Measurements from ENCODE around the gene TGM1.

TGM1 gene

GRCh38 chr14:24291446-24292117 is 28.6 kb upstream of the TGM1 start:
- DNase-seq, result no peak

DNA sequence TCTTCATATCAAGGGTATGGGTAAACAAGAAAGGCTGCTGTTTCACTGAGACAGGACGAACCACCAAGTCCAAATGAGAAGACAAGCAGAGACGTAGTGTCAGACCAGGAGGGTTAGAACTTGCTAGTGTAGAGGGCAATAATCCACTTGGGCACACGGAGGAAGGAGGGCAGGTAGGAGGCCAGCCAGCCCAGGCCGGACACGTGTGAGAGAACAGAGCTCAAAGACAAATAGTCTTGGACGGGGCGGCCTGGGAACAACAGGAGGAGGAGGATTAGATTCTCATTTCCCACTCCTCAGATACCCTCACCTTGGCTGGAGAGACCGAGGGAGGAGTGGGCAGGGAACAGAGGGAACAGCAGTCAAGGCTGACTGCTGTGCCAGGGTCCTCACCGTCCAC is 27.8 kb upstream of the TGM1 start:
- DNase-seq, result no peak

DNA sequence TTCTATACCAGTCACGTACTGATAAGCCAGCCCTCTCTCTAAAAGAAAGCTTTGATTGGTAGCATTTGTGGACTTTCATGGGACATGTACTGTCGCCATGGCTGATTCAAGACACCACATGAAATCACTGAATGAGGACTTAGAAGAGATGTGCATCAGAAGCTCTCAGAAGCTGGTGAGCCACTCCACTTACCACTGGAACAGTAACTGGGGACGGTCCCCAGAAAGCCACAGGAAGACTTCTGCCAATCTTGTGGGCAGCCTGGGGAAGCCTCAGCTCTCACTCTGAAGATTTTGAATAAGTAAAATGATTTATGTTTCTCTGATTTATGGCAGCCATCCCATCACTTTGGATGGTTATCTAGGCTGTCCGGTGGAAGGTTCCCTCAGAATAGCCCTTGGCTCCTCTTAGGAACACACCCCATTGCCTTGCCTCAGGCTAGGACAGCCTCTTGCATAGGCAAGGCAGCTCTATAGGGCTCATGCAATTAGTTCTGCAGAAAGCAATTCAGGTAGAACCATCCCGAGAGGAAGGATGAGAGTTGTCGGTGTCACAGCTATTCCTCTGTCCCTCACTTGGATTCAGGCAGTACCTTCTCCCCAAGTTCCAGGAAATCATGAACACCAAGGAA is 26.8 kb upstream of the TGM1 start:
- DNase-seq, result peak; percentile 71 to 81

DNA sequence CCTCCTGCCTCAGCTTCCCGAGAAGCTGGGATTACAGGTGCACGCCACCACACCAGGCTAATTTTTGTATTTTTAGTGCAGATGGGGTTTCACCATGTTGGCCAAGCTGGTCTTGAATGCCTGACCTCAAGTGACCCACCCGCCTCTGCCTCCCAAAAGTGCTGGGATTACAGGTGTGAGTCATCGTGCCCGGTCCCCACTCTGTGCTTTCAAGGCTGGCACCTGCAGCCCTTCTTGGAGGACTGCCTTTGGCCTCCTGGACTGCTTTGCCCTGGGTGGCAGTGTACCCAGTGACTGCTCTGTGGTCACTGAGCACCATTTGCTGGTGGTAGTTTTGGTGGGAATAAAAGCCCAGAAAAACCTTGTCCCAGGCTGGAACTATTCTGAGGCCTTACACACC is 24.0 kb upstream of the TGM1 start:
- no peak for DNase-seq

DNA sequence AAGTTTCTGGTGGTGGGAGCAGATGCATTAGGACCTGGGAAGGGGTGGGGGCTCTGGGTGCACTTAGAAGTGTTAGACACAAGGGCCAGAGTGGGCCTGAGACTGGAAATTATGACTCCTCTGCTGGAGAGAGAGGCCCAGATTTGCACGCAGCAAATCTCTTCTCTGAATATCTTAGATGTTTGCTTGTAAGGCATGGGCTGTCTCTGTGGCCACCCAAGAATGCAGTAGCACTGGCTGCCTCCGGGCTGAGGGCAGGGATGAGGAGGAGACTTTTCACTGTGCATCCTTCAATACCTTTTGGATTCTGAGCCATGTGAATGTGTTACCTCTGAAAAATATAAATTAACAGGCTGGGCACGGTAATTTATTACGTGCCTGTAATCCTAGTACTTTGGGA is 22.4 kb upstream of the TGM1 start:
- no peak for DNase-seq

DNA sequence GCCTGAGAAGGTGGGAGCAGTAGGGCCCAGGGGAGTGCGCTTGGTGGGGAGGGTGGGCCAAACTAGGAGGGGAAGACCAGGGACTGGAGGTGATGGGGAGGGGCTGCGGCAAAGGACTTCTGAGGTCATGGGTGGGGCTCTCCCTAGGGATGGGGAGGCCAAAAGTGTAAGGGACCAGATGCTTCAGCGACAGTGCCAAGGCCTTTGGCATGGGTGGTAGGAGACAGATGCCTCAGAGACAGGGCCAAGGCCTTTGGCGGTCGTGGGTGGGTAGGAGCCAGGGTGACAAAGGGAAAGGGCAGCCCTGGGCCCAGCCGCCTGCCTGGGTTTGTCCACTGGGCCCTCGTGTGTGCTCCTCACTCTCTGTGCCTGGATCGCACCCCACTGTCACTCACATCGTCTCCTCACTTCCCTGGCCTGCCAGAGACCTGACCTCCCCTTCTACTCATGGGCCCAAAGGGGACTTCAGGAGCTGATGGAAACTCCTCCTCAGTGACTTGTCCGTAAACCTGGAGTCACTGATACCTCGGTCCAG is 21.6 kb upstream of the TGM1 start:
- no peak for DNase-seq

DNA sequence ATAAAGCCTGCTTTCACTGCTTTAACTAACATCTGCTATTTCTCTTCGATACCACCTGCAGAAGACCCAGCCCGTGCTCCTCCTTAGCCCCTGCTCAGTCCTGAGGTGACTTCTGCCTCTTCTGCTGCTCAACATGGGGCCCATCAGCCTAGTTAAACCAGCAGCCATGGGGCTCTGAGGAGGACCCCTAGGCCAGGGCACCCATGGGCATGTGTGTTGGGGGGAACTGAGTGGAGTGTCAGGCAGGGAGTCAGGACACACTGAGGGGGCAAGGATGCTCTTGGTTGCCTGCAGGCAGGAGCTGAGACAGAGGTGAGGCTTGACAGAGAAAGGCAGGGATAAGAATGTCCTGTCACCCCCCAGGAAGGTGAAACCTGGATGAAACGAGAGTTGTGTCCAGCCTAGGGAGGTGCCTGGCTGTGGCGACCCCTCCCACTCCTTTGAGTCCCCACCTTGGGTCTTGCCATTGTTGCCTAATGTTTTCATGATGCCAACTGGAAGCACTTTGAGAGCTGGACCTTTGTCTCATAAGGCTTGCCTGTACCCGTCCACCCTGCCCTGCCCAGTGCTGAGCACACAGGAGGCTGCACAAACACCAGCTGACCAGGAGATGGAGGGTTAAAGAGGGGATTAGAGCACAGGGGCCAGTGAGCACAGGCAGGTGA is 21.0 kb upstream of the TGM1 start:
- DNase-seq, result no peak

- DNase-seq, result no peak
These were observed 19.8 kb upstream of the TGM1 start for GRCh38 chr14:24282736-24283135.

DNA sequence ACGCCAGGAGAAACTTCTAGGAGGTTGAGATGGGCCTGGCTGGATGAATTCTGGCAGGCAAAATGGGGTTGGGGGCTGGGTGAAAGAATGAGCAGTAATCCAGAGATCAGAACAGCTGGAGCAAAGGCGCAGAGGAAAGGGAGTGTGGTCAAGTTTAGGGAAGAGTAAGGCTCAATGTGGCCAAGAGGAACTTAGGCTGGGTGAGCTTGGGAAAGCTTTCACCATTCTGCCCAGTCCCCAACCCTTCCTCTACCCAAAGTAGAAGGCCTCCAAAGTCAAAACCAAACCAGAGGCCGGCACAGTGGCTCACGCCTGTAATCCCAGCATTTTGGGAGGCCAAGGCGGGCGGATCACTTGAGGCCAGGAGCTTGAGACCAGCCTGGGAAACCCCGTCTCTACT is 18.7 kb upstream of the TGM1 start:
- no peak for DNase-seq

DNA sequence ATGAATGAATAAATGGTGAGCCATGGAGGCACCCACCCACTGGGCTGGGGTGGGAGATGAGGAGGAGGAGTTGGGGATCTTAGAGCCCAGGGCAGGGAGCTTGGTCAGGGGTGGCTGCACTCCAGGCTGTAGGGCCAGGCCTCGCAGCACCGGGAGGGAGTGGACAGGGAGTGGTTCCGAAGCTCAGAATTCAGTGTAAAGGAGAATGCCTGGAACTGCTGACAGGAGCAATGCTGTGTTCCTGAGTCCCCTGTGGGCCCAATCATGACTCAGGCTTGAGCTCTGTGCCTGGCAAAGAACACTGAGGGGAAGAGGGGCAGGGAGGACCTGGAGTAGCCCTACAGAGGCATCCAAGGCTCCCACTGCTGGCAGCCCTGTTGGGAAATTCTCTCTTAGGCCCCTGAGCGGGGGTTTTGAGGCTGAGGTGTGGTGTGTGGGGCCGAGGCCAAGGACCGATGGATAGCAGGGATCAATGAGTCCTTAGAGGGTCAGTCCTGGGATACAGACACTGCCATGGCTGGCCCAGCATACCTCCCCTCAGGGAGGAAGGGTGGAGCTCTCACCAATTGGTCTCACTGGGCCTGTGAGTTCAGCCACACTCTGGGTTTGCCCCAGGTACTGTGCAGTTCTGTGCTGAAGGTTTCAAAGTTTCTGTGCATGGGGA is 18.0 kb upstream of the TGM1 start:
- DNase-seq, result no peak

DNA sequence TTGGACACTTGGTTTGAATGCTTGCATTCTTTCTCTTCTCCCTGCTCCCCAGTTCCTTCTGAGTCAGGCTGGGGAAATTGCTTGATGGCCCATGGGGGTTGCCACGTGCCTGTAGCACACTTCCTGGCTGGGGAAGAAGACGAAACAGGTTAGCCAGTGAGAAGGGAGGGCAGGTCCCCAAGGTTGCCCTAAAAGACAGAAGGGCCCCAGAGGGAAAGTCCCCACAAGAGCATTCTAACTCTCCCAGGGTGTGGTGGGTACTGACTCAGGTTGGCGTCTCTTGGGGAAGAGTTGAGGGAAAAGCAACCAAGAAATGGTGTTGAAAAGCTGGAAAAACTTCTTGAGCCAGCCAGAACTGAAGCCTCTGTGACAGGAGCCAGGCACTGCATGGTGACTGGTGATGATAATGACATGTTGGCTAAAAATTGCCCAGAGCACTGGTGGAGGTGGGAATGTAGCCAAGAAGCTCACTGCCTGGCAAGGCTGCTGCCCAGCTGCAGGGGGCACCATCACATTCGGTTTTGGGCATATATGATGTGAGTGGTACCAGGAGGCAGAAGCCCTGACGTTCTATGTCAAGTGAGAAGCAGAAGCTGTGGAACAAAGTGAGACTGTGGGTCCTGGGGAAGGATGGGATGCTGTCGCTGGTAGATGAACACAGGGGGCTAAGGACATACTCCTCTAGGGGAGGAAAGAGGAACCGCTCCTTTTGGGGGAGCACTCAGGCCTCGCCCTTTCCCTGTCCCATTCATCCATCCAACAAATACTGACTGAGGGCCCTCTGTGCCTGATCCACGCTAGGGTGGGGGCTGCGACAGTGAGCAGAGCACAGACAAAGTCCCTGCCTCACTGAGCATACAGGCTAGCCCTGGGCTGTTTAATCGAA is 16.6 kb upstream of the TGM1 start:
- DNase-seq, result peak; percentile 61 to 73

GRCh38 chr14:24278424-24278823 is 15.4 kb upstream of the TGM1 start:
- no peak for DNase-seq

- DNase-seq, result peak; percentile 20 to 48
These were observed 14.8 kb upstream of the TGM1 start for GRCh38 chr14:24277606-24278321.

DNA sequence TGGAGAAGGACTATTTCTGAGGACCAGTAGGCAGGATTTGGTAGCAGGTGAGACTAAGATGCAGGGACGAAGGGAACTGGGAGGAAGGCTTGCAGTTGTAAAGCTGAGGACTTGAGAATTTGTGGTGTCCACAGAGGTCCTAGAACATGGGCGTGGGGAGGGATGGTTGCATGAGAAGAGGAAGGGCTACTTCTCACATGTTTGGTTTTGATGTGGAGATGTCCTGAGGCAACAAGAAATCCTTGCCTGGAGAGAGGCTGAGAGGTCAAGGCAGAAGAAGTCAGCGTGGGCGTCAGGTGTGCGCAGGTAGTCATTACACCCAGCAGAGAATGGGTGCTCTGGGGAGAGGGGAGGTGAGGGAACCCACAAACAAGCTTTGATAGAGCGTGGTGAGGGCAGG is 14.1 kb upstream of the TGM1 start:
- DNase-seq, result no peak

DNA sequence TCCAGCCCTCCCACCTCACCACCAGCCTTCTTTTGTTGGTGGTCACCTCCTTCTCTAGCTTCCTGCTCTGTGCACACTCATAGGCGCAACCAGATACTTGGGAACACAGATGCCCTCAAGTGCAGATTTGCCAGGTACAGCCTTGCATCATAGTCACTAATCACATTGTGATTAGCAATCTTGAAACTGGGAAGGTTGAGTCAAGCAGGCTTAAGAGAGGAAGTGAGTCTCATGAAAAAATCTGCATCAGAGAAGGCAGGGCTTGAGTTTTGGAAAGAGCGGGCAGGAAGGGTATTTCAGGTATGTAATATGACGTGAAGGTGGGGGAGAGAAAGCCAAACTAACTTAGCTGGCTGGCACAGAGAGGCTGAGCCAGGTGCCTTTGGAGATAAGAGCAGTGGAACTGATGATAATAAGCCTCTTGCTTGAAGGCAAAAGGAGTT is 11.1 kb upstream of the TGM1 start:
- DNase-seq, result peak; percentile 47 to 53

DNA sequence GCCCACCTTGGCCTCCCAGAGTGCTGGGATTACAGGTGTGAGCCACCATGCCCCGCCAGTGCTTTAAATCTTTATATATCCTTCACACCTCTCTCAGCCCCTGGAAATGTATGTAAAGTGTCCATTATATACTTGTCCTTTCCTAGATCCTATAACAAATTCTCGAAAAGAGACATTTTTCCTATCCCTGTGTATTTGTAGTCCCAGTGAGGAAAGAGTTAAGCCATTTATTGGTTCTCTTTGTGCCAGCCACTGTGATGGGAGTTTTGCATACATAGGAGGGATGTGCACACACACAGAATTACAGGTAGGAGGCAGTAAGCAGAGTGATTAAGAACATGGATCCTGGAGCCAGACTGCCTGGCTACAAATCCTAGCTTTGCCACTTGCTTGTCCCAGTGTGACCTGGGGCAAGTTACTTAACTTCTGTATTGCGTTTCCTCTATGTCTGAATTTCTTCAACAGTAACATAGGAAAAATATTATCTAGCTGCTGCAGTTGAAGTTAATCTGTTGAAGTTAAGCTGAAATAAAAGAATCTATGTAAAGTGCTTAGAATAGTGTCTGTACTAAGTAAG is 10.5 kb upstream of the TGM1 start:
- DNase-seq, result no peak

- no peak for DNase-seq
These were observed 9.5 kb upstream of the TGM1 start for GRCh38 chr14:24272467-24272866.

DNA sequence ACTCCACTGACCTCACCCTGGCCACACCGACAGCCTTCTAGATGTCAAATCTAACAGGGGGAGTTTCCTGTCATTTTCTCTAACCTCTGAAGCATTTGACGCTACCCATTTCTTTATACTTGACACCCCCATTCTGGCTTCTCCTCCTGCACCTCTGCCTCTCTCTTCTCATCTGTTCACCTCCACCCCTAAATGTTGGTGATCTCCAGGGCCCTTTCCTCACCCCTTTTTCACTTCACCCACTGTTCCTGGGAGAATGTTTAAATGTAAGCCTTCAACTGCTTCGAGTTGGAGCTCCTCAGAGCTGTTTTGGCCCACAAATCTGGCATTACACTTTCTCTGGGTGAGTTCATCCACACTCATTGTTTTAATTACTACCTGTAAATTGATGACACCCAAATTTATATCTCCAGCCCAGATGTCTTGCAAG is 8.9 kb upstream of the TGM1 start:
- DNase-seq, result no peak

- peak; percentile 85 to 88 for DNase-seq
These were observed 8.3 kb upstream of the TGM1 start, which contains the start of gene RABGGTA for GRCh38 chr14:24271134-24271833. Gene RABGGTA (minus strand): TSS chr14:24271597. CDS start chr14:24271115, 482 bp downstream.

DNA sequence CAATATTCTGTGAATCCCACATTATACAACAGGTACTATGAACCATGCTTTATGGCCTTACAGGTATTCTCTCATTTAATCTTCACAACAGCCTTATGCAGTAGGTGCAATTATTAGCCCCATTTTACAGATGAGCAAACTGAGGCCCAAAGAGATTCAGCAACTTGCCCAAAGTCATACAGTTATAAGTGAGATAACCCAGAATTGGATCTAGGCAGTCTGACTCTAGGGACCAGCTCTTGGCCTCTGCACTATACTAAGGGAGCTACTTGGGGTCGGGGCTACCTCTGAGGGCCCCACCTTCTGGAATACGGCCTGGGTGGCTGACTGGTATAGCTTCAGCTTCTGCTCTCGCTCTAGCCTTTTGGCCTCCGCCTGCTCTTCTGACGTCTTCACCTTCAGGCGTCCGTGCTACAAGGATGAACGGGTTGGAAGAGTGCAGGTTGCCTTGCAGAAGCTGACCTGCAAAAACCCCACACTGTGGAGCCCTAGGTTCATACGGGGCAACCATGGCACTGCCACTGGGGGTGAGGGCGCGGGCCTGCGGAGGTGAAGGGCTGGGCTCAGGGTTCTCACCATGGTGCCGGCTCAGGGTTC is 7.7 kb upstream of the TGM1 start:
- no peak for DNase-seq
